Astrocyte (in vitro differentiated cells and primary cell): ENCODE data around the gene CCDC158. TPM values are rescaled to one million over a fixed set of nuclear protein-coding genes. Genes with fewer than 3 reads are reported as not detected.

Experiments
- DNase-seq: peaks from one replicate; pipeline ENCODE4 v3.0.0-alpha.2; 2010; ENCODE audit warnings: low read depth
- FAIRE-seq: peaks from 2 replicates; lab custom pipeline; 2011; peaks lifted over from hg19 to GRCh38; lab: Jason Lieb, UNC
- H2AFZ ChIP-seq: 2 replicates; pipeline ENCODE4 v1.6.0; 2012; ENCODE audit warnings: low read depth, low read length, inconsistent platforms
- H3K27ac ChIP-seq: 2 replicates; pipeline ENCODE4 v1.5.1; 2011; ENCODE audit warnings: low read depth, low read length, inconsistent platforms
- H3K27me3 ChIP-seq: 2 replicates; pipeline ENCODE4 v1.6.0; 2011; ENCODE audit warnings: low read length, inconsistent platforms; ENCODE audit not compliant: insufficient read depth
- H3K36me3 ChIP-seq: 2 replicates; pipeline ENCODE4 v1.5.1; 2011; ENCODE audit warnings: low read length, inconsistent platforms; ENCODE audit not compliant: insufficient read depth
- H3K4me1 ChIP-seq: 2 replicates; pipeline ENCODE4 v1.5.1; 2011; ENCODE audit warnings: low read length, inconsistent platforms; ENCODE audit not compliant: insufficient read depth
- H3K4me2 ChIP-seq: 2 replicates; pipeline ENCODE4 v1.6.0; 2012; ENCODE audit warnings: low read length, inconsistent platforms
- H3K4me3 ChIP-seq: 2 replicates; pipeline ENCODE4 v1.5.1; 2011; ENCODE audit warnings: low read depth, mild to moderate bottlenecking, low read length, inconsistent platforms; ENCODE audit not compliant: insufficient read depth
- H3K79me2 ChIP-seq: 2 replicates; pipeline ENCODE4 v1.6.0; 2012; ENCODE audit warnings: mild to moderate bottlenecking, low read length, inconsistent platforms; ENCODE audit not compliant: insufficient read depth
- H3K9ac ChIP-seq: 2 replicates; pipeline ENCODE4 v1.6.0; 2012; ENCODE audit warnings: mild to moderate bottlenecking, low read length, inconsistent platforms
- H3K9me3 ChIP-seq: 2 replicates; pipeline ENCODE4 v1.5.1; 2012; ENCODE audit warnings: low read depth, mild to moderate bottlenecking, low read length, inconsistent platforms; ENCODE audit not compliant: insufficient read depth
- H4K20me1 ChIP-seq: 2 replicates; pipeline ENCODE4 v1.6.0; 2012; ENCODE audit warnings: low read length, inconsistent platforms; ENCODE audit not compliant: insufficient read depth
- H3K27ac Mint-ChIP-seq: one replicate; pipeline ENCODE4 v1.8.0; 2021; ENCODE audit warnings: mild to moderate bottlenecking, mixed read lengths; ENCODE audit not compliant: unreplicated experiment
- H3K27me3 Mint-ChIP-seq: one replicate; pipeline ENCODE4 v1.8.0; 2021; ENCODE audit warnings: low read depth, mixed read lengths; ENCODE audit not compliant: unreplicated experiment
- H3K36me3 Mint-ChIP-seq: one replicate; pipeline ENCODE4 v1.8.0; 2021; ENCODE audit warnings: low read depth, mixed read lengths; ENCODE audit not compliant: unreplicated experiment
- H3K4me1 Mint-ChIP-seq: one replicate; pipeline ENCODE4 v1.8.0; 2021; ENCODE audit warnings: low read depth, mixed read lengths; ENCODE audit not compliant: unreplicated experiment
- H3K4me3 Mint-ChIP-seq: one replicate; pipeline ENCODE4 v1.8.0; 2021; ENCODE audit warnings: mild to moderate bottlenecking, moderate library complexity, mixed read lengths; ENCODE audit not compliant: unreplicated experiment
- H3K9me3 Mint-ChIP-seq: one replicate; pipeline ENCODE4 v1.8.0; 2021; ENCODE audit warnings: mild to moderate bottlenecking, mixed read lengths; ENCODE audit not compliant: unreplicated experiment
- CTCF ChIP-seq: IDR thresholded peaks from 2 replicates; pipeline ENCODE4 v1.5.1; 2011; ENCODE audit warnings: low read depth, mild to moderate bottlenecking, inconsistent platforms, low read length, moderate library complexity; ENCODE audit not compliant: insufficient read depth
- EZH2 ChIP-seq: IDR thresholded peaks from 2 replicates; pipeline ENCODE4 v1.6.1; 2012; ENCODE audit warnings: mild to moderate bottlenecking, low read length, inconsistent platforms; ENCODE audit not compliant: insufficient read depth
- total RNA-seq: library from RNA; stranded (reverse); gene quantifications from 2 replicates; pipeline ENCODE4 v1.2.1, GENCODE V29; 2021

CCDC158 gene
- total RNA-seq, 1 donor from 2014 or later, result not detected

GRCh38 chr4:76306882-76307659 is 113.9 kb downstream of the CCDC158 start:
- peaks cover 7% of the 10 kb centered on the region for H3K4me1 ChIP-seq
- Mint-ChIP-seq H3K4me3 (peak overlapping the region; percentile 92), H3K27me3 (no peaks in the 10 kb centered on the region), H3K36me3 (peaks cover 14% of the 10 kb centered on the region), H3K27ac (peak overlapping the region; percentile 69), H3K9me3 (no peaks in the 10 kb centered on the region), H3K4me1 (peaks cover 19% of the 10 kb centered on the region)
- H4K20me1 ChIP-seq, result no peaks in the 10 kb centered on the region
- peak overlapping the region; percentile 83 for H3K9ac ChIP-seq
- no peaks in the 10 kb centered on the region for H3K9me3 ChIP-seq
- H3K27ac ChIP-seq, result no peak overlapping the region
- no peaks in the 10 kb centered on the region for H3K36me3 ChIP-seq
- peaks cover 4% of the 10 kb centered on the region for H3K79me2 ChIP-seq
- DNase-seq (peak; percentile 33), FAIRE-seq (no peak)
- TF ChIP-seq EZH2, result no peak
- H3K4me3 ChIP-seq, result peak overlapping the region; percentile 86
- peak overlapping the region; percentile 95 for H3K4me2 ChIP-seq
- H2AFZ ChIP-seq, result peak overlapping the region; percentile 95
- H3K27me3 ChIP-seq, result no peaks in the 10 kb centered on the region

- peaks cover 15% of the 10 kb centered on the region for H3K4me1 ChIP-seq
- Mint-ChIP-seq H3K9me3 (no peaks in the 10 kb centered on the region), H3K27me3 (no peaks in the 10 kb centered on the region), H3K36me3 (peaks cover 14% of the 10 kb centered on the region), H3K4me3 (peak within 1 kb of the TSS; percentile 92), H3K27ac (peak within 1 kb of the TSS; percentile 72), H3K4me1 (peaks cover 27% of the 10 kb centered on the region)
- no peak for TF ChIP-seq CTCF
- peak within 1 kb of the TSS; percentile 95 for H3K4me2 ChIP-seq
- H3K79me2 ChIP-seq, result peaks cover 4% of the 10 kb centered on the region
- H2AFZ ChIP-seq, result peak within 1 kb of the TSS; percentile 95
- peak within 1 kb of the TSS; percentile 43 for H3K27ac ChIP-seq
- no peaks in the 10 kb centered on the region for H4K20me1 ChIP-seq
- H3K9ac ChIP-seq, result peak within 1 kb of the TSS; percentile 83
- H3K4me3 ChIP-seq, result peak within 1 kb of the TSS; percentile 86
- FAIRE-seq, result no peak
- H3K36me3 ChIP-seq, result no peaks in the 10 kb centered on the region
- no peaks in the 10 kb centered on the region for H3K9me3 ChIP-seq
- no peaks in the 10 kb centered on the region for H3K27me3 ChIP-seq
- peak; percentile 60 for DNase-seq
Observed at GRCh38 chr4:76305971-76306881, 114.7 kb downstream of the CCDC158 start, which contains the start of gene STBD1. STBD1 (plus strand) TSS chr4:76306733; CDS start chr4:76306770, 37 bp downstream.

- H3K4me1 Mint-ChIP-seq, result peaks cover 32% of the 10 kb centered on the region
Observed at GRCh38 chr4:76305033-76305687, 115.8 kb downstream of the CCDC158 start.

More at GRCh38 chr4:76305033-76305687, 115.8 kb downstream of the CCDC158 start:
- Histone ChIP-seq H3K4me1 (peaks cover 17% of the 10 kb centered on the region), H3K27me3 (no peaks in the 10 kb centered on the region), H3K79me2 (peaks cover 4% of the 10 kb centered on the region), H3K9me3 (no peaks in the 10 kb centered on the region), H3K9ac (peak overlapping the region; percentile 83), H3K27ac (no peak overlapping the region), H3K4me3 (peak overlapping the region; percentile 86), H3K4me2 (peak overlapping the region; percentile 95), H3K36me3 (no peaks in the 10 kb centered on the region), H2AFZ (peak overlapping the region; percentile 95), H4K20me1 (no peaks in the 10 kb centered on the region)
- H3K27ac Mint-ChIP-seq, result peak overlapping the region; percentile 72
- H3K9me3 Mint-ChIP-seq, result no peaks in the 10 kb centered on the region
- no peak for FAIRE-seq
- no peaks in the 10 kb centered on the region for H3K27me3 Mint-ChIP-seq
- no peak for DNase-seq
- TF ChIP-seq CTCF (no peak), EZH2 (no peak)
- peak overlapping the region; percentile 92 for H3K4me3 Mint-ChIP-seq
- H3K36me3 Mint-ChIP-seq, result peaks cover 14% of the 10 kb centered on the region
